HG03095 (cell line): ENCODE results near the gene RAPGEF4.

Source experiments
- ATAC-seq: cut with Tn5 transposase; IDR thresholded peaks from one replicate; pipeline ENCODE4 v1.9.1; 2021; ENCODE audit warnings: moderate library complexity; ENCODE audit not compliant: unreplicated experiment

RAPGEF4 gene

DNA sequence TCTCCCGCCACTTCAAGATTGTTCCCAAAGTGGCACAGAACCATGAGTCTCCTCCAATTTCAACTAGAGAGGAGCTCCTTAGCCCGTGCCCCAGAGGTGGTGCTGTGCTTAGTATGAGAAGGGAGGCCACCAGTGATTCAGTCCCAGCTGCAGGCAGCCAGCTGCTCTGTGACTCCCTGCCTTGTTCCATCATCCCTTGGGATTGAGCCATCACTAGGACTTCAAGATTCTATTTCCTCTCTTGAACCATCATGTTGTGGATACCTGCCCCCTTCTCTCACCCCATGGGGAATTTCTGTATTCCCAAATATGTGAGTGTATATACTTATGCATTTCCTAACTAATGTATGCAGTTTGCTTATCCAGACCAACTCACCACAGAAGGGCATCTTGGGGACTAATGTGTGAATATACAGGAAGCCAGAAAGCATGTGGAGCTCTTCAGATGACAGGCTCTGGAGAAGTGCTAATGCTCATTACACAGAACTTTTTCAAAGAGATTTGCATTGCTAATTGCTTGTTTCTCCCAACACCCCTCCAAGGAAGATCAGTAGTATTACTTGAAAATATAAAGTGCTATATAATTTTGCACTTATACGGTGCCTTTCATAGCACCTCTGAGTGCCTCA is 229.0 kb downstream of the RAPGEF4 start:
- no peak for ATAC-seq

DNA sequence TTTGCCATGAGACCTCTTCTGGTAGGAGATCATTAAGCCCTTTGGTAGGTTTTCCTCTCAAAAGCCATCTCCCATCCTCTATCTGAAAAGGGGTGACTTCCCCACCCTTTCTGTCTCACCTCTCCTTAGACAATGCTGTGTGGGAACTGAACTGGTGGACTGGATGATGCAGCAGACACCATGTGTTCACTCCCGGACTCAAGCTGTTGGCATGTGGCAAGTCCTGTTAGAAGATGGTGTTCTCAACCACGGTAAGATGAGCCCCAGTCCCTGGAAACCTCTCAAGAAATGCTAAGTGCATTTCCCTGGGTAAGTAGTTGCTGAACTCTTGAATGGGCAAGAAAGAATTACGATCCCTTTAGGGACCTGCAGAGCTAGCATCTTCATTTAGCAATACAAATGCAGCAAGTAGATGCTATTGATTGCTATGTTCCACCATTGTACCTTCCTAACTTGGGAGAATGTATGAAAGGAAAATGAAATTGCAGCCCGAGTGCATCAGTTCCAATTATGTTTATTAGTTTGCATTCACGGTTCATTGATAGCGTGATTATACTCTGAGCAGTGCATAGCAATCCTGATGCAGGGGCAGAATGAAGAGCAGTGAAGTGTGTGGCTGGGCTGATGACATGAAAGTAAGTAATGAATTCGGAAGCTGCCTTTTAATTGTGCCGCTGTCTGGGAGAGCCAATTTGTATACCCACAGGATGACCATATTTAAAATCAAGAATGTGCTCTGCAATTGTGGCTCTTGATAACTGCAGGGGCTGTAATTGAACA is 230.0 kb downstream of the RAPGEF4 start:
- no peak for ATAC-seq

DNA sequence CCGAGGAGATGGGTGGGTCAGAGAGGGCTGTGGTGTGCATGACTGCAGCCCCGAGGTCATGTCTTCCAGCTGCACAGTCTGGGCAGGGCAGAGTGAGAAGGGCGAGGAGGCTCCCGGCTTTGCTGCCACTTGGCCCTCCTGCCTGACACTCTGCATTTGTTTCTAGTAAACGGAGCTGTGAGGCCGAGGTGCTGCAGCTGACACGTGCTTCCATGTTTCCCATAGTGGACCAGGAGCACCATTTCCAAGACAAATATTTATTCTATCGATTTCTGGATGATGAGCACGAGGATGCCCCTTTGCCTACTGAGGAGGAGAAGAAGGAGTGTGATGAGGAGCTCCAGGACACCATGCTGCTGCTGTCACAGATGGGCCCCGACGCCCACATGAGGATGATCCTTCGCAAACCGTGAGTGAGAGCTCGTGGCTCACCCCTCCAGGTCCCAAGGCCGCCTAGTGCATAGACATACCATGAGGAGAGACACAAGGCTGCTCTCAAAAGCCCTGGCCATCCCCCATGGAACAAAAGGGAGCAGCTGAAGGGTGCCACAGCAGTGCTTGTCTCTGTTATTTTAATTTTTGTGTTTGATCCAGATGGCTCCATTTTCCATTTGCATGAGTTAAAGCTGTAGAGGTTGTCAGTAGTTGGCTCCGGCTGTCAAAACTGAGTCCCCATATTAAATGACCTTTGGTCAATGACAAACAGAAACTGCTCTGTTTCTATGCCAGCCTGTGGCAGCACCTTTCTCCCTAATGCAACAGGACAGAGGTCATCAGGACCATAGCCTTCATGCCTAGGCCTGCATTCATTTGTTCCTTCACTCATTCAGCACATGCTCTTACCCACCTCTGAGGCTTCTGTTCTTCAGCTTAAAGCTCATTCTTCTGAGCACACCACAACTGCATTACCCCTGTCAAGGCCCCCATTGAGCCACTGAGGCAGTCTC is 231.7 kb downstream of the RAPGEF4 start:
- ATAC-seq = no peak

DNA sequence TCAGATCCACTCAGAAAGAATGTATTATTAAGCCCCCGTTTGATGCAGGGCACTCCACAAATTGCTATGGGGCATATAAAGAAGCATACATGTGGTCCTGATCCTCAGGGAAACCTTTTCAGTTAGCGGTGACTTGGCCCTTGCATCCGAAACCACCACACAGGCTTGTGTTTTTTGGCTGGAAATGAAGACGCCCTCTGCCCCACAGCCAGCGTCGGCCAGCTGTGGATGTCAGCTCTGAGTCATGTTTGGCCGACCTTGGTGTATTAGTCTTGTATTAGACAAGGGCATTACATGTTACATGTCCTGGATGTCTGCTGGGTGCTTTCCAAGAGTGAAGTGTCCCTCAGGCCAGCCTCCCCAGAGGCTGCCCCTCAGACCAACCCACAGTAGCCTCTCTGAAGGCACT is 232.4 kb downstream of the RAPGEF4 start:
- no peak for ATAC-seq

DNA sequence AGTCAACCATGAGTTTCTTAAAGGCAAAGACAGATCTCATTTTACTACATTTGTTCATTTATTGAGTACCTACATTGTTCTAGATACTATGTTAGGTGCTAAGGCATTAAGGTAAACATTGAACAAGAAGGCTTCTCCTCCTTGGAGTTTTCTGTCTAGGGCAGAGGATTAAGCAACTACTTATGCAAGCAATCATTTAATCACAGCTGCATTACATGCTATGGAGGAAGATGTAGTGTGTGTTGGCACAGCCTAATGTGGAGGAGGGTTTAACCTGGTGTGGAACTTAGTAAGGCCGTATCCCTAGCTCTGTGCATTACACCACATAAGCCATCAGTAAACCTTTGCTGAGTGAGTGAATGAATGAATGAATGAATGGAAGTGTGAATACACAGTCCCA is 233.5 kb downstream of the RAPGEF4 start:
- ATAC-seq = no peak

DNA sequence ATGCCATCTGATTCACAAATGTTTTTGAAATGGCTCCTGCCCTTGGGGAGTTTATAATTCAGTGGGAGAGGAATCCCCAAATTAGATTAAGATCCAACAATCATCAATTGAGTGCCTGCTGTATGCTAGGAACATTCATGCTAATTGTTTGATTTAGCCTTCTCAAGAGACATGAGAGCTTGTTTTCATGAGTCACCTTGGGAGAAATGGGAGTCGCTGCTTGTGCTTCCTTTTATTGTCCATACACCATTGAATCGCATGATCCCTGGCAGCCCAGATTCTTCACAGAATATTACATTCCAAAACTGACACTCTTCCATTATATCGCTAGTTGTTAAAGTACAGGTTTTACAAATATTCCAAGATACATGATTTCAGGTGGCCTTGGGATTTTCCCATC is 234.0 kb downstream of the RAPGEF4 start:
- no peak for ATAC-seq

DNA sequence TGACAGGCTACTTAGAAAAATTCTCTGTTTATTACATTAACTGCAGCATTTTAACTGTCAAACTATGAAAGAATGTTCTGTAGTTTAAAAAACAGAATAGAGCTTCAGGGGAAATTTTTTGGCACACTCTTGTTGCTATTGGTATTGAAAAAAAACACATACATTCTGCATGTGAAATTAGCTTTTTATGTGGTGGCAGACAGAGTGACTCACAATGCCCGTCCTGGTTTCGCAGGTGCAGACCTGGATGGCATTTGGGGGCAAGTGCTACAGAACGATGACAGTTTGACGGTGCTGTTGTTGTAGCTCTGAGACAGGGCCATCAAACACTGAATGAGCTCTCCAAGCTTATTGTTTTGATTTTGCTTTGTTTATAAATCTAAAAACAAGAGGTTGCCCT is 235.0 kb downstream of the RAPGEF4 start:
- ATAC-seq = no peak

DNA sequence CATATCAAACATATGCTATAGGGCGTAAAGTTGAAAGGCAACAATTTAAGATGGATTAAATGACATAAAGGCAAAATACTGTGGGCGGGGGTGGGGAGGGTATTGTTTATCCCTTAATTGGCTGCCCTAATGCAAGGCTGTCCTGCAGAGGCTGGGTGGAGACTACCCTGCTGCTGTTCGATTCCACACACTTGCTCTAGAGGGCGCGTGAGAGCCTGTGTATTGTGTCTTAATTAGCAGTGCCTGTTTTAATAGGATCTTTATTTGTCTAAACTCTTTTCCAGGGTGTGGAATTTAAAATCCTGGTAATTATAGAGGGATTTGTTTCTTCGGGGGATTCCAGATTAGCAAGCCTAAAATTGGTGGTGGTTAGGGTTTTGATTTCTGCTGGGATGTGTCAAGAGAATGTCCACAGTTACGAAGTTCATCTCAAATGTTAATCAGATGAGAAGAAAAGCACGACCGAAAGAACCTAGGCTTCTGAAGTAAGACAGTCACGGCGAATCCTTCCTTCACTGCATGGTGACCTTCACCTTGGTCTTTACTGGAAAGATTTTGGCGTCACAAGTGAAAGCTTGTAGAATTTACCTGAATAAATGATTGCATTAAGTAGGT is 236.5 kb downstream of the RAPGEF4 start:
- no peak for ATAC-seq

DNA sequence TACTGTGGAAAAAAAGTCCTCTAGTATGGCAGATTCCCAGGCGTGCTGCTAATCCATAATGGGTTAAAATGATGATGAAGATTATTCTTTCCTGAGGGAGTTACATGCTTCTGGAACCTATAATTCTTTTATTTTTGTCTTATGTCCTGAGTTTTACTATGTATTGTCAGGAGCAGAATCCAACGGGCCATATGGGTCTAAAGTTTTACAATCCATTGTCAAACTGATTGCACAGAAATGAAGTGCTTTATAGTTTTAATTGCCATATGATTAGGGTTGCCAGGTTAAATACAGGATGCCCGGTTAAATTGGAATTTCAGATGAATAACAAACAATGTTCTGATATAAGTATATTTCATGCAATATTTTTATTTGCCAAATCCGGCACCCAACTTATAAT is 239.1 kb downstream of the RAPGEF4 start:
- ATAC-seq = no peak

DNA sequence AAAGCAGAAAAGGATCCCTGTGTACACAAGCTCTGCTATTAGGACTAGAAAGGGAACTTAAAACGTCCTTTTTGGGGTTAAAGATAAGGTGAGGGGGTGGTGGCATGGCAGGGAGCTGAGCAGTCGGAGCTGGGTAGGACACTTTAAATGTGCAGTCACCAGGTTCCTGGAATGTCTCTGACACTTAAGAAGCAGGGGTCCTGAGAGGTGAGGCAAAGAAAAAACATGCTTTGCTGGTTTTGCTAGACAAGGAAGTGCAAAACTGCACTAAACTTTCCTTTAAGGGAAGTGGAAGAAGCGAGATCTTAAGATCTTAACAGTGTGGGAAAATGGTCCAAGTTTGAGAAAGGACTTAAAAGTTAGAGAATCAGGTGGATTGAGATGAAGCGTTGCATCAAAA is 240.5 kb downstream of the RAPGEF4 start:
- ATAC-seq = no peak

DNA sequence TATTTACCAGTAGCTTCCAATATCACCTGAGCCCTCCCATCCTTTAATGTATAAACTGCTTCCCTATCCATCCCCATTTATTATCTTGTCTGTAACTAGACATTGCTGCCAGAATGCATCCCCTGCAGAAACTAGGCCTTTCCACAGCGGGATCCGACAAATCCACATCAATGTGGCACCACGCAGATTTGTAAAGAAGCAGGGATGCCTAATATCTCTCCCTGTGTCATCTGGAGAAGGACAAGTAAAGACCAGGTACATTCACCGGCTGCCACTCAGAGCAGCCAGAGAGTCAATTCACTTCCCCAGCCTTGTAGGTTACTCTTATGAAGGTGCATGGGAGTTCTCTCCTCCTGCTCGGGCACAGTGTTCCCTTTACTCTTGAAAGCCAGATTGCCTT is 241.2 kb downstream of the RAPGEF4 start:
- no peak for ATAC-seq

DNA sequence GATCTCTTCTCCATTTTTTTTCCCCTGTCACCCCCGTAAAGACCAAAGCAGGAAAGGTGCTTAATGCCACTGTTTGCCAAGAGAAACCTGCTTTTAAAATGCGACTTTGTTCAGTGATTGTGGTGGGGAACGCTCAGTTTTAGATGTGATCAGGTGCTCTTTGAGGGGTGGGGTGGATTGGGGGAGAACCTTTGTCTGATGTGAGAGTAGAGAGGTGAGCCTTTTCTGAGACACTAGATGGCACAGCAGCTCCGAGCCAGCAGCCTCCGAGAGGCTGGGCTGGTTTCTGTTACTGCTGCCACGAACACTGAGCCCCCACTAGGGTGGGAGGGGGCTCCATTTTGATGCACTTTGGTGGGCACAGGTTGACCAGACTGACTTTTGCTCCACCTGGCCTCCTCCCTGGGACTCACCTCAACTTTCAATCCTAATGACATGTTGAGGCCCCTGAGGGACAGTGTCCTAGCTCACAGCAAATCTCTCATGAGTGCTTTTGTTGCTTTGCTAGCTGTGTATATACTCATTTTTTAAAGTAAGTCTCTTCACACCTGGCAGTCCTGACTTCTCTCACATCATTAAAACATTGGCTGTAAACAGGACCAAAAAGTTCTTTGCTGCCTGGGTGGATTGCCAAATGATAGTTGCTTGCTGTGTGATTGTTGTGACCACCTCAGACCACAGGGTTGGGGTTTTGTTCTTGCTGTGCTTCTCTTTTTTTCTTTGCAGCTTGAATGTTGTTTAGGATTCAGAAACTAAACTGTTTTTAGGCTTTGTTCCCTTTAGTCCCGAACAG is 241.8 kb downstream of the RAPGEF4 start:
- ATAC-seq = no peak

DNA sequence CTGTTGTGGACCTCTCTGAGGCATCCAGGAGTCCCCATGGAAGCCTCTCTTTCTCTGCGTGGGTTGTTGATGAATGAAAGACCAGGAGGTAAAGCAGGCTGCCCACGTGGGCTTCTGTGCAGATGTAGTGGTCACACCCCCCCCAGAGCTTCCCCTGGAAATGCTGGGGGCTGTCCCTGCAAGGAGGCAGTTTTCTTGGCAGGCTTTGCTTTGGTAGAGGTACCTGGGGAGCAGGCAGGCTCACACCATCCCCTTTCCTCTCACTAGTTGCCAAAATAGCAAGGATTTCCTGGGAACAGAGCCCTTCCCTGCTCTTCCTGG is 242.4 kb downstream of the RAPGEF4 start:
- ATAC-seq = no peak

DNA sequence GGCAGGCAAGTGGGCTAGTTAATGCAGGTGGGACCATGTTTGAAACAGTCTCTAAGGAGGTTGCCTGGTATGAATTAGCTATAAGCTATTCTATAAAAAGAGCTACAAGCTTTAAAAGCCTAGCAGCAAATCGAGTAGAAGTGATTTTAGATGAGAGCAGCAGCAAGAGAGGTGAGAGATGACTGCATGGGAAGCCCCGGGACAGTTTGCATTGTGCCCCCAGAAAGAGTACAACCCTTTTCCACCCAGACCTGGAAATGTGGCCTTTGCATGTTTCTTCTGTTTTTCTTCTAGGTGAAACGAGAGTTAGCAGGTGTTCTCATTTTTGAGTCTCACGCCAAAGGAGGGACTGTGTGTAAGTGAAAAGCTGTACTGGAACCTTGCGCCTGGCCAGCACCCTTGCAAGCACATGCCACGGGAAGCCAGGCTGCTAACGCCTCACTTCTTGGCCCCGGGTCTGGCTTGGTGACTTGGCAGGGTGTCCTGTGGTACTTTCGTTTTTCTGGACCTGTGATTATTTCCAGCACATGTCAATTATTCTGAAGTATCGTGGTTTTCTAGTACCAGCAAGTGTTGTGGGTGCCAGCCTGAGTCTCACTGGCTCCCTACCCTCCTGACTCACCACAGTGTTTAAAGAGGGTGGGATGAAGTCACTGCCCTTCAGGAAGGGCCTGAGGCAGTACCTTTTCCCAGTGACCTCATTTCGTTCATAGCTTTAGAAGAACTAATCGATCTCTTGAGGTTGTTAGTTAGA is 249.7 kb downstream of the RAPGEF4 start:
- no peak for ATAC-seq

DNA sequence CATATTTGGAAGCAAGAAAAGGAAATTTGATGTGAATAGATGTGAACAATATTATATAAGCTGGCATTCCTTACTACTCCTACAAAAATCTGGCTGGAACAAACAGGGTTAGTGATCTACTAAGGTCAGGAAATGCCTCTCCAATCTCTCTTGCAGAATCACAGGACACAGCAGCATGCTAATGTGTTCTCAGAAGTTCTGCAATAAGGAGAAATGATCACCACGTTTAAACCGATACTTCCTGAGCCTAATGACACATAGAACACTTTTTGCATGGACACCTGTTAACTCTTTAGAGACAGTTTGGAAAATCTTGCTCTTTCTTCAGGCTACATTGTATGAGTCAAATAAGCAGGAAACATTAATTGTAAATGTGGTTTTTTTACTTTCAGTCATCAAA is 250.4 kb downstream of the RAPGEF4 start:
- no peak for ATAC-seq

DNA sequence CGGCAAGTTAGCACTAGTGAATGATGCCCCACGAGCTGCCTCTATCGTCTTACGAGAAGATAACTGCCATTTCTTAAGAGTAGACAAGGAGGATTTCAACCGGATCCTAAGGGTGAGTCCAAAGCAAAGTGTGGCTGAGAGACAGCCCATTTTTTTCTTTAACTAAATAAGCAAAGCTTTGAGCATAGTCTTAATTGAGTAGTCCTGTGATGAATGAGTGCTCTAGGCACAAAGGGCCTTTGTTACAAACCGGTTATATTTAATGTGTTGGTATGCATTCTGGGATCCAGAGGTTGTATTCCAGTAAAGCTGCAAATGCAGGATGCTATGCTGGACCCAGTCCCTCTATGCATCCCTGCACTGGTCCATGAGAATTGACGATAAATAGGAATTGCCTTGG is 253.1 kb downstream of the RAPGEF4 start:
- ATAC-seq = no peak

DNA sequence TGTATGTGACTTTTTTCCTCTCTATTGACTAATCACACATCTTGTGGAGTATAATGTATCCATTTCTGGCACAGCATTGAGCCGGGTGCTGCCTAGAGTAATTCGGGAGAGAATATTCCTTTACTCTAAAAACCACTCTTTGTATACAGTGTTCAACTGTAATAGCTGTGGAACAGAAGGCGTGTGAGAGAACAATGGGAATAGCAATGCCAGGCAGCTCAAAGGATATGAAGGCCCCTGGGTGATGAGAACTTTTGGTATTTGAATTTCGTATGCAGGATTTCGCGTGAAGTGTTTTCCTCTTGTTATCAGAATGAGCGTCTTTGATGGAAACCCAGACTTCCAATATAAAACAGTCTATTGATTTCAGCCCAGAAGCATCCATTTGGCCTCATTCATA is 255.4 kb downstream of the RAPGEF4 start:
- no peak for ATAC-seq

DNA sequence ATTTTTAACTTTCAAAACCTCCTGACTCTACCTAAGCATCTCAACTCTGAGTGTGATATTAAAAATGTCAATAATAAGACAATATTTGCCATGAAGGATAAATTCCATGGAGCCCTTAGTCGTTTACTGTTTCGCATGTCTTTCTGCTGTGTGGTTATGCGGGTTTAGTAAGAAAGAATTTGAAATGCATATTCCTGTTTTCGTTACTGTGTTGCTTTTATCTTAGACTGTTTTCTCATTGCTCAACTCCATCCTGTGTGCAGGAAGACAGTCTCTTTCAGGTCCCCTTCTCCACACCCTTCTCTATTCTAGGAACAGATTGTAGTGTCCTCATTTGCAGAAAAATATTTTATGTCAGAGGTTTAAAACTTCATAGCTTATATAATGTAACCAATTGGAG is 257.5 kb downstream of the RAPGEF4 start:
- ATAC-seq = no peak

DNA sequence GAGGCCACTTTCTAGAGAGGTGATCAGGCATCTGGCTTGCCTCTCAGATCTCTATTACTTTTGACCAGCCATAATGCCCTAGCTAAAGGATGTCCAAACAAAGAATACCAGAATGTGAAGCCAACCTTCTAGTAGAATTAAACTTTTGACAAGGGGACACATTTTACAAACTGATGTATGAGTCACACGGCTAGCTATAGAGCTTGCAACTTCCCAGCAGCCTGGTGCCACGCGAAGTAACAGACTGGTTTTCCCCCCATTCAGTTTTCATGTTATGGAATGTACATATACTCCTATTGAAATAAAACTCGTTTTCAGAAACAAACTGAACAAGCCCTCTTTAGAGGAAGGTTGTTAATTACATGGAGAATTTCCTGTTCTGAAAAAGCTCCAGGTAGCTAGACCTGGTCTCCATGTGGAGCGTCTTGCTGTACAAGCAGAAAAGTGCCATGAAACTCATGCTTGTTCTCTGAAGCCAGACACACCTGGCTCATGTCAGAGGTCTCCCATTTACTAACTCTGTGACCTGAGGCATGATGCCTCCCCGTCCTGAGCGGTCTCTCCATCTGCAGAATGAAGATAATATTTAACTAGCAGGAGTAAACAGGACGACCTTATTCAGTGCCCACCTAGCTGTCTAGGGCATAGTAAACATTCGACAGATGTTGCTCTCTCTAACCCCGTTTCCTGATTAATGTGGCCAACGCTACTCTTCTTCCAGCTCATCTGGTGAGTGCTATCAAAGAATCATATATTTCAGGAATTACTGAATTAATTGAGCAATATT is 258.5 kb downstream of the RAPGEF4 start:
- ATAC-seq = no peak
